HG02798 (cell line): Measurements from ENCODE around the gene PIMREG.

ENCODE experiments used
- ATAC-seq: cut with Tn5 transposase; IDR thresholded peaks from one replicate; pipeline ENCODE4 v1.9.1; 2021; ENCODE audit warnings: mild to moderate bottlenecking; ENCODE audit not compliant: unreplicated experiment, poor library complexity

Gene PIMREG

GRCh38 chr17:6460531-6461161 is 16.4 kb downstream of the PIMREG start:
- no peak for ATAC-seq

GRCh38 chr17:6461246-6461645 is 17.0 kb downstream of the PIMREG start:
- no peak for ATAC-seq

GRCh38 chr17:6461792-6462524 is 17.7 kb downstream of the PIMREG start:
- no peak for ATAC-seq

- no peak for ATAC-seq
Measured at GRCh38 chr17:6462692-6463091, 18.4 kb downstream of the PIMREG start.

GRCh38 chr17:6463616-6464445 is 19.6 kb downstream of the PIMREG start:
- ATAC-seq = no peak

- no peak for ATAC-seq
Measured at GRCh38 chr17:6464446-6465041, 20.3 kb downstream of the PIMREG start.

GRCh38 chr17:6465206-6466003 is 21.1 kb downstream of the PIMREG start:
- ATAC-seq = no peak

- no peak for ATAC-seq
Measured at GRCh38 chr17:6467567-6467966, 23.3 kb downstream of the PIMREG start.

GRCh38 chr17:6468051-6468790 is 24.0 kb downstream of the PIMREG start:
- no peak for ATAC-seq

GRCh38 chr17:6470146-6470718 is 26.0 kb downstream of the PIMREG start:
- ATAC-seq = no peak

- no peak for ATAC-seq
Measured at GRCh38 chr17:6470751-6471521, 26.7 kb downstream of the PIMREG start.

GRCh38 chr17:6471531-6472465 is 27.5 kb downstream of the PIMREG start:
- no peak for ATAC-seq

GRCh38 chr17:6472517-6472916 is 28.3 kb downstream of the PIMREG start:
- no peak for ATAC-seq

- no peak for ATAC-seq
Measured at GRCh38 chr17:6473128-6473767, 29.0 kb downstream of the PIMREG start.

- ATAC-seq = no peak
Measured at GRCh38 chr17:6474376-6474775, 30.1 kb downstream of the PIMREG start.

- ATAC-seq = no peak
Measured at GRCh38 chr17:6474906-6475305, 30.7 kb downstream of the PIMREG start.

GRCh38 chr17:6475411-6475810 is 31.2 kb downstream of the PIMREG start:
- no peak for ATAC-seq
